Daoy (cell line): Measurements from ENCODE around the gene TAF3. TPM values are rescaled to one million over a fixed set of nuclear protein-coding genes. Genes with fewer than 3 reads are reported as not detected.
A peak's percentile ranks its signal among the peaks of the same experiment; 100 is the strongest.

Experiments used
- DNase-seq: peaks from one replicate; pipeline ENCODE4 v3.0.0-alpha.2; 2015; ENCODE audit warnings: low read depth
- total RNA-seq: library from RNA; depleted of rRNA; stranded (reverse); fragments of >200 nt; shearing (Covaris generic); gene quantifications from 2 replicates; pipeline ENCODE4 v1.2.3, GENCODE V29; 2014

The TAF3 gene
- total RNA-seq, 1 experiment from 2014 or later: 2.1 TPM

GRCh38 chr10:8034466-8035005 lies 216.2 kb downstream of the TAF3 start:
- no peak for DNase-seq

GRCh38 chr10:8035006-8035640 lies 216.8 kb downstream of the TAF3 start:
- peak; percentile 52 for DNase-seq

- DNase-seq: no peak
Observed at GRCh38 chr10:8035641-8036470, 217.6 kb downstream of the TAF3 start.

GRCh38 chr10:8036506-8037198 lies 218.3 kb downstream of the TAF3 start:
- DNase-seq: no peak

GRCh38 chr10:8037199-8037801 lies 219.0 kb downstream of the TAF3 start:
- DNase-seq: no peak

- DNase-seq: no peak
Observed at GRCh38 chr10:8037941-8038894, 219.9 kb downstream of the TAF3 start.

GRCh38 chr10:8039321-8039881 lies 221.1 kb downstream of the TAF3 start:
- DNase-seq: no peak

- no peak for DNase-seq
Observed at GRCh38 chr10:8040651-8041050, 222.3 kb downstream of the TAF3 start.

GRCh38 chr10:8041284-8041991 lies 223.1 kb downstream of the TAF3 start:
- no peak for DNase-seq

GRCh38 chr10:8041992-8042720 lies 223.9 kb downstream of the TAF3 start:
- DNase-seq: no peak

GRCh38 chr10:8042721-8043568 lies 224.6 kb downstream of the TAF3 start:
- no peak for DNase-seq

GRCh38 chr10:8043569-8044306 lies 225.4 kb downstream of the TAF3 start:
- no peak for DNase-seq

- DNase-seq: no peak
Observed at GRCh38 chr10:8044331-8044907, 226.1 kb downstream of the TAF3 start.

- DNase-seq: peak; percentile 48
Observed at GRCh38 chr10:8044908-8045725, 226.8 kb downstream of the TAF3 start.

GRCh38 chr10:8045726-8046494 lies 227.6 kb downstream of the TAF3 start:
- DNase-seq: no peak
